Stimulated activated naive CD8-positive, alpha-beta T cell treated with anti-CD3 and anti-CD28 coated beads, Interleukin-15, Interleukin-2, amounts not matched to agents 100 U/mL and 50 U/mL, for 24 hours (primary cell): ENCODE data around the gene CCDC85A.
A peak's percentile ranks its signal among the peaks of the same experiment; 100 is the strongest.
"Not testable (repeated sequence)": the region's sequence is repeated elsewhere in the genome, so short reads cannot be mapped to it uniquely, and the experiment has no call there.

Experiments used
- ATAC-seq: fragments of 150-1000 bp; cut with Tn5 transposase; one replicate; pipeline ENCODE4 v1.10.0; 2021
- DNase-seq: peaks from one replicate; pipeline ENCODE4 v3.0.0; 2021

Gene CCDC85A

GRCh38 chr2:56183643-56184499 lies at the start of gene CCDC85A:
Gene CCDC85A (plus strand): TSS chr2:56183990. CDS start chr2:56184625, 635 bp downstream.
- DNase-seq, result peak; percentile 79
- peak; percentile 87 for ATAC-seq

- ATAC-seq (no peak), DNase-seq (no peak)
These were observed 48.9 kb upstream of the CCDC85A start for GRCh38 chr2:56134861-56135260.

- not testable (repeated sequence) for ATAC-seq, DNase-seq
These were observed 41.2 kb upstream of the CCDC85A start for GRCh38 chr2:56142497-56143061.

GRCh38 chr2:56147907-56148306 lies 35.9 kb upstream of the CCDC85A start:
- ATAC-seq (no peak), DNase-seq (no peak)

- no peak for DNase-seq
These were observed 35.0 kb upstream of the CCDC85A start for GRCh38 chr2:56148825-56149224.

GRCh38 chr2:56151841-56152240 lies 31.9 kb upstream of the CCDC85A start:
- DNase-seq, result no peak
- ATAC-seq, result no peak

More at GRCh38 chr2:56148825-56149224, 35.0 kb upstream of the CCDC85A start:
- no peak for ATAC-seq

GRCh38 chr2:56155188-56155587 lies 28.6 kb upstream of the CCDC85A start:
- no peak for DNase-seq

GRCh38 chr2:56159875-56160274 lies 23.9 kb upstream of the CCDC85A start:
- not testable (repeated sequence) for DNase-seq, ATAC-seq

More at GRCh38 chr2:56155188-56155587, 28.6 kb upstream of the CCDC85A start:
- no peak for ATAC-seq

- ATAC-seq (no peak), DNase-seq (no peak)
These were observed 15.9 kb upstream of the CCDC85A start for GRCh38 chr2:56167616-56168562.

- ATAC-seq (no peak), DNase-seq (no peak)
These were observed 14.3 kb upstream of the CCDC85A start for GRCh38 chr2:56169521-56169920.

GRCh38 chr2:56170504-56170903 lies 13.3 kb upstream of the CCDC85A start:
- ATAC-seq, result no peak
- no peak for DNase-seq

GRCh38 chr2:56170988-56171387 lies 12.8 kb upstream of the CCDC85A start:
- ATAC-seq, result no peak
- DNase-seq, result no peak

GRCh38 chr2:56175779-56176178 lies 8.0 kb upstream of the CCDC85A start:
- DNase-seq, result no peak
- ATAC-seq, result no peak

GRCh38 chr2:56177420-56178220 lies 6.2 kb upstream of the CCDC85A start:
- DNase-seq (no peak), ATAC-seq (no peak)

- ATAC-seq, result no peak
- no peak for DNase-seq
These were observed 3.9 kb upstream of the CCDC85A start for GRCh38 chr2:56179931-56180330.

- no peak for ATAC-seq
- DNase-seq, result no peak
These were observed 1.4 kb upstream of the CCDC85A start for GRCh38 chr2:56182420-56182819.

GRCh38 chr2:56184500-56185011 lies 766 bp downstream of the CCDC85A start:
- DNase-seq (peak; percentile 10), ATAC-seq (no peak)

GRCh38 chr2:56185101-56185581 lies 1.4 kb downstream of the CCDC85A start:
- ATAC-seq (no peak), DNase-seq (no peak)

- no peak for ATAC-seq
These were observed 1.8 kb downstream of the CCDC85A start for GRCh38 chr2:56185582-56186046.

GRCh38 chr2:56191617-56192016 lies 7.8 kb downstream of the CCDC85A start:
- ATAC-seq (no peak), DNase-seq (no peak)

More at GRCh38 chr2:56185582-56186046, 1.8 kb downstream of the CCDC85A start:
- no peak for DNase-seq
